Measurements from ENCODE around the gene CRACR2A.

The CRACR2A gene

GRCh38 chr12:3571724-3572123 lies 181.2 kb downstream of the CRACR2A start:
- CTCF ChIA-PET: interaction anchor here (0.9 kb wide), 1 partner anchor 272 kb away, joined by 4 read pairs; no protein-coding TSS in a partner anchor
- POLR2A ChIA-PET: no interaction called here
- no peak for DNase-seq (ENCODE audit: extremely low spot score)
- TF ChIP-seq PKNOX1 (IDR thresholded peaks at IDR 0.05) (no peak), CTBP1 (IDR thresholded peaks at IDR 0.05; ENCODE audit: borderline replicate concordance) (no peak), HDGF (IDR thresholded peaks at IDR 0.05; ENCODE audit: borderline replicate concordance) (no peak), ZNF384 (IDR thresholded peaks at IDR 0.05) (no peak), SUZ12 (IDR thresholded peaks at IDR 0.05) (no peak), LEF1 (IDR thresholded peaks at IDR 0.05; ENCODE audit: borderline replicate concordance) (no peak), FOXK2 (IDR thresholded peaks at IDR 0.05) (no peak), SP1 (IDR thresholded peaks at IDR 0.05) (no peak), L3MBTL2 (conservative IDR thresholded peaks at IDR 0.05) (no peak), TARDBP (IDR thresholded peaks at IDR 0.05) (no peak), BHLHE40 (IDR thresholded peaks at IDR 0.05; ENCODE audit: borderline replicate concordance) (no peak), FOXM1 (IDR thresholded peaks at IDR 0.05; ENCODE audit: borderline replicate concordance) (no peak), FOXA1 (IDR thresholded peaks at IDR 0.05) (no peak), ARNT (IDR thresholded peaks at IDR 0.05) (no peak)

GRCh38 chr12:3571323-3571722 lies 181.6 kb downstream of the CRACR2A start:
- no peak for TF ChIP-seq LEF1 (IDR thresholded peaks at IDR 0.05; ENCODE audit: borderline replicate concordance)
- no peak for TF ChIP-seq ARNT (IDR thresholded peaks at IDR 0.05)
- TF ChIP-seq BHLHE40 (IDR thresholded peaks at IDR 0.05; ENCODE audit: borderline replicate concordance): no peak
- no peak for TF ChIP-seq FOXA1 (IDR thresholded peaks at IDR 0.05)
- no peak for TF ChIP-seq ZNF384 (IDR thresholded peaks at IDR 0.05)
- no peak for TF ChIP-seq FOXK2 (IDR thresholded peaks at IDR 0.05)
- TF ChIP-seq ELF4 (IDR thresholded peaks at IDR 0.05): no peak
- TF ChIP-seq HDGF (IDR thresholded peaks at IDR 0.05; ENCODE audit: borderline replicate concordance): no peak
- TF ChIP-seq SUZ12 (IDR thresholded peaks at IDR 0.05): no peak
- ChIA-PET POLR2A (no interaction called here), CTCF (no interaction called here)
- no peak for DNase-seq (ENCODE audit: extremely low spot score)

- ChIA-PET CTCF (no interaction called here), POLR2A (no interaction called here)
- TF ChIP-seq TARDBP (IDR thresholded peaks at IDR 0.05): no peak
- TF ChIP-seq SP1 (IDR thresholded peaks at IDR 0.05): no peak
- no peak for TF ChIP-seq ARNT (IDR thresholded peaks at IDR 0.05)
- TF ChIP-seq HDGF (IDR thresholded peaks at IDR 0.05; ENCODE audit: borderline replicate concordance): no peak
- TF ChIP-seq PKNOX1 (IDR thresholded peaks at IDR 0.05): no peak
- TF ChIP-seq FOXA1 (IDR thresholded peaks at IDR 0.05): no peak
- TF ChIP-seq FOXK2 (IDR thresholded peaks at IDR 0.05): no peak
- no peak for TF ChIP-seq LEF1 (IDR thresholded peaks at IDR 0.05; ENCODE audit: borderline replicate concordance)
- TF ChIP-seq ELF4 (IDR thresholded peaks at IDR 0.05): no peak
- no peak for TF ChIP-seq FOXM1 (IDR thresholded peaks at IDR 0.05; ENCODE audit: borderline replicate concordance)
- no peak for TF ChIP-seq ZNF384 (IDR thresholded peaks at IDR 0.05)
- no peak for TF ChIP-seq L3MBTL2 (conservative IDR thresholded peaks at IDR 0.05)
- TF ChIP-seq NFRKB (IDR thresholded peaks at IDR 0.05): no peak
- no peak for TF ChIP-seq SUZ12 (IDR thresholded peaks at IDR 0.05)
- TF ChIP-seq BHLHE40 (IDR thresholded peaks at IDR 0.05; ENCODE audit: borderline replicate concordance): no peak
- DNase-seq (ENCODE audit: extremely low spot score): no peak
Observed at GRCh38 chr12:3568695-3569094, 184.2 kb downstream of the CRACR2A start.

- ChIA-PET POLR2A (no interaction called here), CTCF (interaction anchor here (0.6 kb wide), 1 partner anchor 12 kb away, joined by 3 read pairs; no protein-coding TSS in a partner anchor)
- no peak for DNase-seq (ENCODE audit: extremely low spot score)
- TF ChIP-seq PKNOX1 (IDR thresholded peaks at IDR 0.05): no peak
- TF ChIP-seq ARNT (IDR thresholded peaks at IDR 0.05): no peak
- TF ChIP-seq FOXK2 (IDR thresholded peaks at IDR 0.05): no peak
- no peak for TF ChIP-seq L3MBTL2 (conservative IDR thresholded peaks at IDR 0.05)
- no peak for TF ChIP-seq BHLHE40 (IDR thresholded peaks at IDR 0.05; ENCODE audit: borderline replicate concordance)
- no peak for TF ChIP-seq ELF4 (IDR thresholded peaks at IDR 0.05)
- no peak for TF ChIP-seq TARDBP (IDR thresholded peaks at IDR 0.05)
- no peak for TF ChIP-seq LEF1 (IDR thresholded peaks at IDR 0.05; ENCODE audit: borderline replicate concordance)
- no peak for TF ChIP-seq FOXM1 (IDR thresholded peaks at IDR 0.05; ENCODE audit: borderline replicate concordance)
- no peak for TF ChIP-seq CTBP1 (IDR thresholded peaks at IDR 0.05; ENCODE audit: borderline replicate concordance)
- no peak for TF ChIP-seq FOXA1 (IDR thresholded peaks at IDR 0.05)
- TF ChIP-seq SUZ12 (IDR thresholded peaks at IDR 0.05): no peak
- TF ChIP-seq HDGF (IDR thresholded peaks at IDR 0.05; ENCODE audit: borderline replicate concordance): no peak
- no peak for TF ChIP-seq NFRKB (IDR thresholded peaks at IDR 0.05)
Observed at GRCh38 chr12:3565985-3566384, 186.9 kb downstream of the CRACR2A start.

Measured in HEK293T (cell line).